Lung (tissue), 12 donors: ENCODE data around the gene POLD2. TPM values are rescaled to one million over a fixed set of nuclear protein-coding genes. Genes with fewer than 3 reads are reported as not detected.

Experiments
- ATAC-seq: fragments of 200-7000 bp; cut with Tn5 transposase; one replicate; pipeline ENCODE4 v1.9.1; 2020; ENCODE audit warnings: moderate number of reproducible peaks; ENCODE audit not compliant: insufficient read depth, low FRiP score
- DNase-seq, 3 donors: peaks; one replicate each; pipeline ENCODE4 v3.0.0-alpha.2; 2013 to 2017
- H3K27ac ChIP-seq, 2 donors: one replicate each; pipeline ENCODE4 v1.5.1; 2013; ENCODE audit warnings: mild to moderate bottlenecking in 2 of 2, moderate library complexity in 2 of 2, control low read depth in 1 of 2, inconsistent platforms in 1 of 2, low read depth in 1 of 2, low read length in 1 of 2
- H3K27me3 ChIP-seq, 3 donors: one replicate each; pipeline ENCODE4 v1.5.1; 2013; ENCODE audit warnings: low read length in 2 of 3; ENCODE audit not compliant: control insufficient read depth in 3 of 3, insufficient read depth in 3 of 3
- H3K36me3 ChIP-seq, 4 donors: one replicate each; pipeline ENCODE4 v1.5.1; 2013; ENCODE audit warnings: low read length in 4 of 4, mild to moderate bottlenecking in 1 of 4, moderate library complexity in 1 of 4; ENCODE audit not compliant: control insufficient read depth in 4 of 4, insufficient read depth in 4 of 4
- H3K4me1 ChIP-seq, 5 donors: one replicate each; pipeline ENCODE4 v1.5.1; 2013; ENCODE audit warnings: low read length in 5 of 5, mild to moderate bottlenecking in 2 of 5, moderate library complexity in 1 of 5; ENCODE audit not compliant: control insufficient read depth in 5 of 5, insufficient read depth in 5 of 5
- H3K4me3 ChIP-seq: one replicate; pipeline ENCODE4 v1.5.1; 2013; ENCODE audit warnings: mild to moderate bottlenecking, control low read depth, moderate library complexity
- H3K9ac ChIP-seq, 2 donors: one replicate each; pipeline ENCODE4 v1.5.1; 2013; ENCODE audit warnings: low read length in 2 of 2, control low read depth in 1 of 2; ENCODE audit not compliant: insufficient read depth in 1 of 2
- H3K9me3 ChIP-seq, 4 donors: one replicate each; pipeline ENCODE4 v1.5.1; 2013; ENCODE audit warnings: low read length in 3 of 4, mild to moderate bottlenecking in 1 of 4, moderate library complexity in 1 of 4; ENCODE audit not compliant: control insufficient read depth in 4 of 4, insufficient read depth in 3 of 4
- WGBS, 2 donors: extraction: QIAGEN DNeasy Blood & Tissue Kit; methylation state at CpG; one replicate each; pipeline ENCODE4 v1.1.7; 2013; 5-methylcytosine and 5-hydroxymethylcytosine counted together
- polyA plus RNA-seq, 2 donors: library from polyadenylated mRNA; stranded (reverse); fragments of 200-250 nt; gene quantifications; one replicate each; pipeline ENCODE4 v1.2.1, GENCODE V29; 2013
- total RNA-seq, 2 donors: library from RNA; depleted of rRNA in 1 of 2; stranded (reverse); fragments of >200 nt in 1 of 2; gene quantifications; one replicate each; pipeline ENCODE4 v1.2.1, GENCODE V29; 2014 to 2021
- TF ChIP-seq, protein P1 (sequence below): IDR thresholded peaks from 2 replicates; pipeline ENCODE4 v1.5.1; 2012; ENCODE audit warnings: mild to moderate bottlenecking; ENCODE audit errors: control extremely low read depth, extremely low read depth
- donor health status: control.
- donor health status: control.
- donor health status: Bipolar disorder and iron deficiency.
- donor health status: healthy.
- donor health status: DM: yes; HTN: yes; CAD: no.

The POLD2 gene
- total and polyA plus RNA-seq, 4 donors: 48.8 to 90.7 (median 71.3) TPM

DNA sequence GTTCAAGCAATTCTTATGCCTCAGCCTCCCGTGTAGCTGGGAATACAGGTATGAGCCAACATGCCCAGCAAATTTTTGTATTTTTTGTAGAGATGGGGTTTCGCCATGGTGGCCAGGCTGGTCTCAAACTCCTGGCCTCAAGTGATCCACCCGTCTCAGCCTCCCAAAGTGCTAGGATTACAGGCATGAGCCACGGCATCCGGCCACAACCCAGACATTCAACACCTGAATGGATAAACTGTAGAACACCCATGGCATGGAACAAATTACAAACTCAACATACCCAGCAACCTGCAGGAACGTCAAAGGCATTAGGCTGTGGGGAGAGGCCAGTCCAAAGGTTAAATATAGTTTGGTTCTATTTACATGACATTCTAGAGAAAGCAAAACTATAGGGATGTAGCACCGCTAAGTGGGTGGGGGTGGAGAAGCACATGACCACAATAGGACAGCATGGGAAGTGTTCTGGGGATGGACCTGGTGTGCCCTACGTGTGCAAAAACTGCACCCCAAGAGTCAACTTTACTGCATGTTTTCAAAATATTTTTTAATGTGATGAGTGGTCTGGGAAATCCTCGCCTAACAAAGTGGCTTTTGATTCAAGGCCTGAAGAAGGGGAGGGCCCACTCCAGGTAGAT, 51.5 kb downstream of the POLD2 start:
- H3K27me3 ChIP-seq: no peaks in the 10 kb centered on the region
- no peak overlapping the region for H3K4me3 ChIP-seq
- ATAC-seq: no peak
- H3K9me3 ChIP-seq: no peaks in the 10 kb centered on the region
- TF ChIP-seq, protein P1, sequence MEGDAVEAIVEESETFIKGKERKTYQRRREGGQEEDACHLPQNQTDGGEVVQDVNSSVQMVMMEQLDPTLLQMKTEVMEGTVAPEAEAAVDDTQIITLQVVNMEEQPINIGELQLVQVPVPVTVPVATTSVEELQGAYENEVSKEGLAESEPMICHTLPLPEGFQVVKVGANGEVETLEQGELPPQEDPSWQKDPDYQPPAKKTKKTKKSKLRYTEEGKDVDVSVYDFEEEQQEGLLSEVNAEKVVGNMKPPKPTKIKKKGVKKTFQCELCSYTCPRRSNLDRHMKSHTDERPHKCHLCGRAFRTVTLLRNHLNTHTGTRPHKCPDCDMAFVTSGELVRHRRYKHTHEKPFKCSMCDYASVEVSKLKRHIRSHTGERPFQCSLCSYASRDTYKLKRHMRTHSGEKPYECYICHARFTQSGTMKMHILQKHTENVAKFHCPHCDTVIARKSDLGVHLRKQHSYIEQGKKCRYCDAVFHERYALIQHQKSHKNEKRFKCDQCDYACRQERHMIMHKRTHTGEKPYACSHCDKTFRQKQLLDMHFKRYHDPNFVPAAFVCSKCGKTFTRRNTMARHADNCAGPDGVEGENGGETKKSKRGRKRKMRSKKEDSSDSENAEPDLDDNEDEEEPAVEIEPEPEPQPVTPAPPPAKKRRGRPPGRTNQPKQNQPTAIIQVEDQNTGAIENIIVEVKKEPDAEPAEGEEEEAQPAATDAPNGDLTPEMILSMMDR: no peak
- no peak for DNase-seq
- H3K9ac ChIP-seq: no peak overlapping the region
- peak overlapping the region in 1 of 2 donors; percentile 12 for H3K27ac ChIP-seq
- H3K36me3 ChIP-seq: peaks cover 0 to 33% (median 10%) of the 10 kb centered on the region in 4 donors
- WGBS, 2 donors: 79 to 81% methylated on average over 9 of the region's 9 CpGs
- no peaks in the 10 kb centered on the region for H3K4me1 ChIP-seq

DNA sequence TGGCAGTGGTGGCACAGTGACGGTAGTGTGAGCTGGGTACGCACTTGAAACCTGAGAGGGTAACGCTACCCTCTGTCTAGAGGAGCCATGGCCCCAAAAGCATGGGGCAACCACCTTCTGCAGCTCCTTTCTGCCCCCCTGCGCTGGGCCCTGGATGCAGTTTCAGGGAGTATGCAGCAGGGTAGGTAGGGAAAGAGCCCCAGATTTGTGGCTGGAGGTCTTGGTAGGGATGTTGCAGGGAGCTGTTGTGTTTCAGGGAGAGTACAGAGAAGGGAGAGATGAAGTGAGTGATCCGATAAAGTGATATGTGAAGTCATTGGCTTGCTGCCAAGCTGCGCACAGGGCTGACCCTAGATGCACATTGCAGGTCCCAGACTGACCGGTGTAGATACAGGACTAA, 55.3 kb downstream of the POLD2 start:
- DNase-seq: no peak
- no peak for ATAC-seq
- WGBS, 2 donors: 61 to 77% methylated on average over 7 of the region's 7 CpGs

DNA sequence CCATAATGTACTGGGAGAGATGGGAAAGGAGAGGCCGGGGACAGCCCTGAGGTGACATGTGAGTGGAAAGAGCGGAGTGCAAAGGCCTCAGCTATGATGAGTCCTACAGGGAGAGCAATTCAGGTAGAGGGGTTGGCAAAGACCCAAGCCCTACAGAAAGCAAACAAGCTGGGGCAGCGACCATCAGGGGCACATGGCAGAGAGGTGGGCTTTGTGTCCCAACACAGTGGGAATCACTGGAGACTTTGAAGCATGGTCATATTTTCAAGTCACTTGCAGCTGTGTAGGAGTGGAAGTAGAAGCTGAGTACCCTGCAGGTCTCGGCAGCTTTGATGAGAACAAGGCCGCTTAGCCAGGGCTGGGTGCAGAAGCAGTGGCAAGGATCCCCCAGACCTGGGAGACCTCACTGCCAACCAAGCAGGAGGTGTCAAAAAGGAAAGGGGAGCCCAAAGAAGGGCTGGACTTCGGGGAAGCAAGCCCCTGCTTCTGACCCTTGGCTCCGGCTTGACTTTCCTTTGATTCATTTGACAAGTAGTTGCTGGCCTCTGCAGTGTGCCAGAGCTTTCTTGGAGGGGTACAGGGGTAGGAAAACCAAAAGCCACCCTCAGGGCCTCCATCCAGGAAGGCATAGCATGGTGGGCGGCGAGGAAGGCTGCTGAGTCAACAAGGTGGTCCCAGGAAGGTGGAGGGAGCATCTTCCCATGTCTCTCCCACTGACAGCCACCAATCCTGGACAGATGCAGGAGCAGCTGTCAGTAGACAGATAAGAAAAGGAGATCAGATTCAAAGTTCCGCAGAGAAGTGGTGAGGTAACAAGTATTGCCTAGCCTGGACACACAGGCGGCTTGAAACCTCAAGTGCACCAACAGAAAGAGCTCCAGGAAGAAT, 56.0 kb downstream of the POLD2 start:
- Histone ChIP-seq H3K9ac (no peak overlapping the region), H3K9me3 (no peaks in the 10 kb centered on the region), H3K36me3 (peaks cover 0 to 6% (median 0%) of the 10 kb centered on the region in 4 donors), H3K4me1 (peaks cover 0 to 11% (median 0%) of the 10 kb centered on the region in 5 donors), H3K4me3 (no peak overlapping the region), H3K27me3 (peaks cover 0 to 4% (median 0%) of the 10 kb centered on the region in 3 donors), H3K27ac (no peak overlapping the region)
- WGBS, 2 donors: 80 to 90% methylated on average over 11 of the region's 11 CpGs
- DNase-seq: peak in 1 of 3 donors; percentile 17
- ATAC-seq: no peak
- TF ChIP-seq, protein P1: no peak

More for the DNA sequence above, 55.3 kb downstream of the POLD2 start:
- Histone ChIP-seq H3K9ac (no peak overlapping the region), H3K4me1 (peaks cover 0 to 10% (median 0%) of the 10 kb centered on the region in 5 donors), H3K9me3 (no peaks in the 10 kb centered on the region), H3K27me3 (peaks cover 0 to 4% (median 0%) of the 10 kb centered on the region in 3 donors), H3K36me3 (peaks cover 0 to 7% (median 2%) of the 10 kb centered on the region in 4 donors), H3K4me3 (no peak overlapping the region), H3K27ac (no peak overlapping the region)
- TF ChIP-seq, protein P1: no peak
